ENCODE results near the gene DPP10. TPM values are rescaled to one million over a fixed set of nuclear protein-coding genes. Genes with fewer than 3 reads are reported as not detected.

DPP10 gene
- total and polyA plus RNA-seq, 10 of the 15 experiments (the other 5 are each of a cell fraction or from before 2014, with no cell fraction given): not detected

GRCh38 chr2:115543461-115543860 lies 1101.0 kb downstream of the DPP10 start:
- Histone ChIP-seq H3K27me3 (replicated peaks in 1 of 2; ENCODE audit: control insufficient read depth in 2 of 2, insufficient read depth in 2 of 2, low read length in 1 of 2) (no peaks in the 10 kb centered on the region), H3K9me3 (replicated peaks; ENCODE audit: control insufficient read depth, insufficient read depth, low read length) (no peaks in the 10 kb centered on the region), H3K79me2 (ENCODE audit: control insufficient read depth, insufficient read depth, low read length) (no peaks in the 10 kb centered on the region), H4K20me1 (ENCODE audit: control insufficient read depth, insufficient read depth) (no peaks in the 10 kb centered on the region), H3K4me1 (ENCODE audit: control insufficient read depth, insufficient read depth, low read length) (no peaks in the 10 kb centered on the region), H3K9ac (ENCODE audit: control insufficient read depth, insufficient read depth, low read length) (no peak overlapping the region), H3K4me3 (no peak overlapping the region), H3K27ac (ENCODE audit: control insufficient read depth, insufficient read depth) (no peak overlapping the region), H2AFZ (ENCODE audit: control insufficient read depth, low read depth, low read length) (no peak overlapping the region), H3K4me2 (ENCODE audit: control insufficient read depth, insufficient read depth) (no peak overlapping the region), H3K36me3 (ENCODE audit: control insufficient read depth in 2 of 2, insufficient read depth in 2 of 2, low read length in 1 of 2) (no peaks in the 10 kb centered on the region)
- ChIA-PET RAD21 (ENCODE audit: unreplicated experiment) (no interaction called here), SMC1A (ENCODE audit: uncharacterized antibody, unreplicated experiment) (interaction anchor here (0.7 kb wide), 1 partner anchor 272 kb away, joined by 3 read pairs; no protein-coding TSS in a partner anchor), POLR2A (no interaction called here), CTCF (no interaction called here)
- BruUV-seq (replicated peaks): no TSS peak
- ATAC-seq: no peak
- in situ Hi-C loops (cut with MboI) (no loop called here), intact Hi-C loops (cut with micrococcal nuclease; ENCODE audit: unreplicated experiment) (no loop called here)
- WGBS (ENCODE audit: insufficient coverage, insufficient replicate concordance, low lambda C conversion rate, missing lambda C conversion rate): 31% methylated on average over 4 of the region's 4 CpGs
- no peak for DNase-seq (ENCODE audit: low read depth, low spot score)
- TF ChIP-seq BACH1 (IDR thresholded peaks at IDR 0.05; ENCODE audit: borderline replicate concordance): no peak
- FAIRE-seq: no peak

DNA sequence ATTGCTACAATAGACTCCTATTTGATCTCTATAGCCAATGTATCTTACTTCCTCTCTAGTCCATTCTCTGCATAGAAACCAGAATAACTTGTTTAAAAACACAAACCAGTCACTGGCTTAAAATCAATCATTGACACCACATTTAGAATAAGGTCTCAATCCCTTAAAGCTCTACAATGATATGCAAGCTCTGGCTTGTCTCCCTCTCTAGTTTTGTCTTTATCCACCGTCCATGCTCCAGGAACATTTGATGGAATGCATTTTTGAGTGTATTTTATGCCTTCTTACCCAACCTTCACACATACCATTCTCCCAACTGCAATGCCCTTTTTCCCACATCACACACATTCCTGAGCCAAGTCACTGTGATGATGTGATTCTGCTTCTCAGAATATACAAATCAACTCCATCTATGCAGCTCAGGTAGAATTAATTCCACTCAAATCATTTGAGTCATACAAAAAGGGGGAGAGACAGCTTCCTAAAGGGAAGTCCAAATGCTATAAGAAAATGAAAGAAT lies 1107.2 kb downstream of the DPP10 start:
- no peaks in the 10 kb centered on the region for H3K4me1 ChIP-seq (ENCODE audit: control insufficient read depth, insufficient read depth, low read length)
- no peaks in the 10 kb centered on the region for H3K79me2 ChIP-seq (ENCODE audit: control insufficient read depth, insufficient read depth, low read length)
- WGBS (ENCODE audit: insufficient coverage, insufficient replicate concordance, low lambda C conversion rate, missing lambda C conversion rate): 0% methylated on average over 1 of the region's 1 CpG
- in situ Hi-C loops (cut with MboI): no loop called here
- no peak overlapping the region for H3K9ac ChIP-seq (ENCODE audit: control insufficient read depth, insufficient read depth, low read length)
- H4K20me1 ChIP-seq (ENCODE audit: control insufficient read depth, insufficient read depth): no peaks in the 10 kb centered on the region
- H3K36me3 ChIP-seq (ENCODE audit: control insufficient read depth in 2 of 2, insufficient read depth in 2 of 2, low read length in 1 of 2): no peaks in the 10 kb centered on the region
- ATAC-seq (no peak), DNase-seq (ENCODE audit: low read depth, low spot score) (no peak), FAIRE-seq (no peak)
- no peak for TF ChIP-seq SMC3 (IDR thresholded peaks at IDR 0.05; ENCODE audit: borderline replicate concordance, low read length)
- TF ChIP-seq TBL1XR1 (IDR thresholded peaks at IDR 0.05; ENCODE audit: low read depth, low read length): no peak
- TF ChIP-seq TARDBP (IDR thresholded peaks at IDR 0.05; ENCODE audit: borderline replicate concordance): no peak
- TF ChIP-seq SREBF2 (IDR thresholded peaks at IDR 0.05; ENCODE audit: low read length): no peak
- no peak for TF ChIP-seq TCF7 (IDR thresholded peaks at IDR 0.05; ENCODE audit: borderline replicate concordance)
- no peak for TF ChIP-seq FOS (IDR thresholded peaks at IDR 0.05; ENCODE audit: borderline replicate concordance, extremely low read depth, insufficient read length)
- SMC1A ChIA-PET (ENCODE audit: uncharacterized antibody, unreplicated experiment): interaction anchor here (0.5 kb wide), 1 partner anchor 8 kb away, joined by 3 read pairs; no protein-coding TSS in a partner anchor
- no peak overlapping the region for H3K4me3 ChIP-seq
- no peak overlapping the region for H2AFZ ChIP-seq (ENCODE audit: control insufficient read depth, low read depth, low read length)
- intact Hi-C loops (cut with micrococcal nuclease; ENCODE audit: unreplicated experiment): no loop called here
- POLR2A ChIA-PET: no interaction called here
- RAD21 ChIA-PET (ENCODE audit: unreplicated experiment): no interaction called here
- H3K4me2 ChIP-seq (ENCODE audit: control insufficient read depth, insufficient read depth): no peak overlapping the region
- no peaks in the 10 kb centered on the region for H3K27me3 ChIP-seq (replicated peaks in 1 of 2; ENCODE audit: control insufficient read depth in 2 of 2, insufficient read depth in 2 of 2, low read length in 1 of 2)
- CTCF ChIA-PET: no interaction called here
- H3K27ac ChIP-seq (ENCODE audit: control insufficient read depth, insufficient read depth): no peak overlapping the region
- H3K9me3 ChIP-seq (replicated peaks; ENCODE audit: control insufficient read depth, insufficient read depth, low read length): no peaks in the 10 kb centered on the region
- no TSS peak for BruUV-seq (replicated peaks)

All from GM12878 (cell line).